Measurements from ENCODE around the gene TTC24.

DNA sequence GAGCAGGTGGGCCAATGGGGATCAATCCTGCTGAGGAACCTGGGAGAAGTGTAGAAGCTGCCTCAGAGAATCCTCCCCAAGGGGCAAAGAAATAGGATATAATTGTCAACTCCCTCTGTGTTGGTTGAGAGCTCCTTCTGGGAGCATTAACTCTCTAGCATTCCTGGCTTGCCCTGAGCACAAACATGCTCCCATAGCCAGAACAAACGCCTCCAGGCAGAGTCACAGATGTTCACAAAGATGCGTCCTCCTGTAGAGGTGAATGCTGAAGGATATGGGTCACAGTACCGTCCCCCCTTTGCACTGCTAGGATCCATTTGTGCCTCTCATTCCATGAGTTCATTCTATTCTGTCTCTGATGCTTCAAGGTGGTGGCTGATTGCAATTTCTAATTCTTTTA, 52.8 kb downstream of the TTC24 start:
- TF ChIP-seq CTCF (IDR thresholded peaks at IDR 0.05; ENCODE audit: low read depth, low read length, poor library complexity, severe bottlenecking) (no peak), EZH2phosphoT487 (IDR thresholded peaks at IDR 0.05; ENCODE audit: borderline replicate concordance, low read length) (no peak)

Data from DOHH2 (cell line).